Testis (tissue), 2 donors: ENCODE data around the gene BTN3A1.

ENCODE experiments used
- POLR2A ChIP-seq: fragments of 450-650 bp; IDR thresholded peaks from one replicate; pipeline ENCODE4 v1.6.1; 2017; ENCODE audit warnings: antibody characterized with exemption, mild to moderate bottlenecking, moderate library complexity
- TF ChIP-seq, protein P1 (sequence below), 3 experiments: fragments of 450-650 bp in 2 of 3; fragments of 200-600 bp in 1 of 3; sonication (generic) in 1 of 3; IDR thresholded peaks; one replicate each; pipeline ENCODE4 v1.5.1; 2016 to 2019; ENCODE audit warnings: antibody characterized with exemption in 3 of 3, mild to moderate bottlenecking in 2 of 3, moderate library complexity in 1 of 3

DNA sequence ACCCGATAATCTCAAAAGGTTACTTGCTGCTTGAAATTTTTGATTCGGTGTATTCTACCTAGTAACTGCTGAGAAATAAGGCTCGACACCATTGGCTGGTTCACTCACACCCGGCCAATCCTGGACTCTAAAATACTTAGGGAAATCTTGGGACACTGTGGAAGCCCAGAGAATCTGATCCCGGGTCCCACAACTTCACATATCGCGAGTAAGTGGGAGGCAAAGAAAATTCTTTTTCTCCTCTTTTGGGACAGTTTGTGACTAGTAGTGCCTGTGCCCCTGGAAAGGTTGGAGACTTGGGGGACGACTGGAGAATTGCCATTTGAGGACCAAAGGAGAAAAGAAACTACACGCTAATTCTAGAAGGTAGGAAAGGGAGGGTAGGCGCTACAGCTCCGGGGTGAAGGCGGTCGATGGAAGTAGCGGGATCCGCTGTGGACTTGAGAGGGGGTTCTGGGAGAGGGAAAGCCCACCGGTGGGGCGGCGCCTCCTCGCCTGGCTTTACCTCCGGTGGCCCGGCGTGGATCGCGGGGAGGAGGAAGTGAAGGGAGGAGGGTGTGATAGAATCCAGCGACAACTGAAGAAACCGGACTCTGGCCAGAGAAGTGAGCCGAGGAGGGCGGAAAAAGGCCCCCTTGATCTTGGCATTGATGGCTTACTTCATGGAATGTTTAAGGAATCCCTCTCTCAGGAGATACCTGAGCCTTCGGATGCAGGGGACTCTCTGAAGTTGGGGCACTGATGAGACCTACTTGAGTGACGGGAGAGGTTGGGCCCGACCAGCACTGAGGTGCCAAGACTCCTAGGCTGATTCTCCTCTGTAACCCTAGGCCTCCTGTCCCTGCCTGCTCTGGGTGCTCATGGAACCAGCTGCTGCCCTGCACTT, 19.4 kb downstream of the BTN3A1 start:
- TF ChIP-seq, protein P1, sequence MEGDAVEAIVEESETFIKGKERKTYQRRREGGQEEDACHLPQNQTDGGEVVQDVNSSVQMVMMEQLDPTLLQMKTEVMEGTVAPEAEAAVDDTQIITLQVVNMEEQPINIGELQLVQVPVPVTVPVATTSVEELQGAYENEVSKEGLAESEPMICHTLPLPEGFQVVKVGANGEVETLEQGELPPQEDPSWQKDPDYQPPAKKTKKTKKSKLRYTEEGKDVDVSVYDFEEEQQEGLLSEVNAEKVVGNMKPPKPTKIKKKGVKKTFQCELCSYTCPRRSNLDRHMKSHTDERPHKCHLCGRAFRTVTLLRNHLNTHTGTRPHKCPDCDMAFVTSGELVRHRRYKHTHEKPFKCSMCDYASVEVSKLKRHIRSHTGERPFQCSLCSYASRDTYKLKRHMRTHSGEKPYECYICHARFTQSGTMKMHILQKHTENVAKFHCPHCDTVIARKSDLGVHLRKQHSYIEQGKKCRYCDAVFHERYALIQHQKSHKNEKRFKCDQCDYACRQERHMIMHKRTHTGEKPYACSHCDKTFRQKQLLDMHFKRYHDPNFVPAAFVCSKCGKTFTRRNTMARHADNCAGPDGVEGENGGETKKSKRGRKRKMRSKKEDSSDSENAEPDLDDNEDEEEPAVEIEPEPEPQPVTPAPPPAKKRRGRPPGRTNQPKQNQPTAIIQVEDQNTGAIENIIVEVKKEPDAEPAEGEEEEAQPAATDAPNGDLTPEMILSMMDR (IDR thresholded peaks at IDR 0.05), result no peak
- no peak for TF ChIP-seq POLR2A
